Right ventricle myocardium superior (tissue), 1 donor: ENCODE data around the gene TTLL8. TPM values are rescaled to one million over a fixed set of nuclear protein-coding genes. Genes with fewer than 3 reads are reported as not detected.
A peak's percentile ranks its signal among the peaks of the same experiment; 100 is the strongest.
"Not testable (repeated sequence)": the region's sequence is repeated elsewhere in the genome, so short reads cannot be mapped to it uniquely, and the experiment has no call there.

Source experiments
- ATAC-seq: fragments of 200-7000 bp; cut with Tn5 transposase; one replicate; pipeline ENCODE4 v1.9.1; 2020; ENCODE audit warnings: mild to moderate bottlenecking; ENCODE audit not compliant: poor library complexity
- DNase-seq: peaks from one replicate; pipeline ENCODE4 v3.0.0-alpha.2; 2020
- intact Hi-C: fragments of 100-400 bp; cut with DNase I; formaldehyde crosslinking; loops from one replicate; pipeline ENCODE4 v1.11.2; 2022
- total RNA-seq: library from RNA; stranded (reverse); fragmentation: NEBNext Ultra II Directional; extraction: Animal tissue kit (Norgen Biotek cat#: 25700); gene quantifications from one replicate; pipeline ENCODE4 v1.2.1, GENCODE V29; 2021
- donor health status: DM: no; HTN: yes; CAD: no; lungs with severe emphysema.

The TTLL8 gene
- total RNA-seq, 1 donor from 2014 or later: not detected

DNA sequence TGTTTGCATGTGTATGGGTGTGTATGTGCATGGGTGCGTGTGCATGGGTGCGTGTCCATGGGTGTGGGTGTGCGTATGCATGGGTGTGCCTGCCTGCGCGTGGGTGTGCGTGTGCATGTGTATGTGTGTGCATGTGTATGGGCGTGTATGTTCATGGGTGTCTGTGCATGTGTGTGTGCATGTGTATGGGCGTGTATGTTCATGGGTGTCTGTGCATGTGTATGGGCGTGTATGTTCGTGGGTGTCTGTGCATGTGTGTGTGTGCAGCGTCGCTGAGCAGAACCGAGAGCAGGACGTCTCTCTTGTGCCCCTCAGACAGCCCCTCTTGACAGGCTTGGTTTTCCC lies 59.4 kb downstream of the TTLL8 start:
- ATAC-seq (no peak), DNase-seq (no peak)
- intact Hi-C loops: no loop called here

DNA sequence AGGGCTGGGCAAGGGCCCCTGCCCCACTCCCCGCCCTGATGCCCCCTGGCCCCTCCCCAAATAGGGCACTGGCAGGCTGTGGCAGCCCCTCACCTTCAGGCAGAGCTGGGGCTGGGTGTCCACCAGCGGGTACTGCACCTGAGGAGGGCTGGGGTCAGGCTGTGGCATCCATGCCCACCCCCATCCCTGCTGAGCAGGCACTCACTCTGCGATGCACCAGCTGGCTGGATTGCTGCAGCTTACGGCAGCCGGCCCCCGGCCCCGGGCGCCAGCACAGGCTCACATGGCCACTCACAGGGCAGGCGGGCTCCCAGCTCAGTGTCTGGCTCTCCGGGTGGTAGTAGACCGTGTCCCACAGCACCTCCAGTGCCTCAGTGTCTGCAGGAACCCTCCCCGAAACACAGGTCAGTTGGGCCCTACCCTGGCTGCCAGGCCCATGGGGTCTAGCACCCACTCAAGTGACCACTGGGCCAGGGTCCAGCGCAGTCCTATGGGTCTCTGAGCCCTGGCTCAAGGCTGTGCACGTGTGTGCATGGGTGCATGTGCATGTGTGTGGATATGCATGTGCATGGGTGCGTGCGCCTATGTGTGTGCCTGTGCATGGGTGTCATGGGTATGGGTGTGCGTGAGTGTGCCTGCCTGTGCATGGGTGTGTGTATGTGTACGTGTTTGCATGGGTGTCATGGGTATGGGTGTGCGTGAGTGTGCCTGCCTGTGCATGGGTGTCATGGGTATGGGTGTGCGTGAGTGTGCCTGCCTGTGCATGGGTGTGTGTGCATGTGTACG lies 60.0 kb downstream of the TTLL8 start:
- no peak for ATAC-seq
- peak; percentile 30 for DNase-seq
- intact Hi-C loops: no loop called here

GRCh38 chr22:49997251-49997599 lies 60.9 kb downstream of the TTLL8 start:
- DNase-seq (peak; percentile 37), ATAC-seq (no peak)
- intact Hi-C loops: no loop called here

- DNase-seq: peak; percentile 34
Observed at GRCh38 chr22:49996518-49997250, 61.4 kb downstream of the TTLL8 start.

DNA sequence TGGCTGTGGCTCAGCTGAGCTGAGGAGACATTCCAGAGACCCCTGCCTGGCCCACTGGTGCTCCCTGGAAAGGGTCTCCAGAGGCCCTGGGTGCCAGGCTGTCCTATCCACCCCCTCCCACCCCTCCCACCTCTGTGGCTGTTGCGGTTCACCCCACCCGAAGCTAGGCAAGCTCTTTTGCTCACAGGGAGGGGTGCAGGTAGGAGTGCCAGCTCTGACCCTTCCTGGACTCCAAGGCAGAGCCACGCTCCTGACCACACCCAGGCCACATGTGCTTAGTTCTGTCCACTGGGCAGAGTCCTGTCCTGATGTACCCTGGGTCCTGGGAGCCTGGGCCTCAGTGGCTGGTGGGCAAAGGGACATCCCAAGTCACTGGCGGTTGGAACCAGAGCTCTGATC lies 62.0 kb downstream of the TTLL8 start:
- ATAC-seq (no peak), DNase-seq (no peak)
- intact Hi-C loops: no loop called here

More at GRCh38 chr22:49996518-49997250, 61.4 kb downstream of the TTLL8 start:
- intact Hi-C loops: no loop called here
- ATAC-seq: no peak

GRCh38 chr22:49995361-49996118 lies 62.6 kb downstream of the TTLL8 start:
- intact Hi-C loops: no loop called here
- ATAC-seq (no peak), DNase-seq (no peak)

DNA sequence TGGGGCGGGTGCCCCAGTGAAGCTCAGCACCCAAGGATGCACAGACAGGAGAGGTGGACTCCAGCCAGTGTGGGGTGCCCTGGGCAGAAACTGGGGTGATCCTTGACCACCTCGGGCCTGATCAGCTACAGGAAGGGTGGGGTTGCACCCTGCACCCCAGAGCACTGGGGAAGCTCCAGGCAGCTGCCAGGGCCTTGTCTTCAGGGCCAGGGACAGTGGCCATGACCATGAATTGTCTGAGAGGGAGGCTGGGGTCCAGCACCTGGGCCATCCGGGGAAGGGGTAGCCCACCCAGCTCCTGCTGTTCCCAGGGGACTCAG lies 63.1 kb downstream of the TTLL8 start:
- no peak for ATAC-seq
- intact Hi-C loops: no loop called here
- DNase-seq: no peak

GRCh38 chr22:49994361-49995040 lies 63.6 kb downstream of the TTLL8 start:
- peak; percentile 40 for DNase-seq

GRCh38 chr22:49993649-49994360 lies 64.3 kb downstream of the TTLL8 start:
- DNase-seq (peak; percentile 33), ATAC-seq (no peak)
- intact Hi-C loops: no loop called here

More at GRCh38 chr22:49994361-49995040, 63.6 kb downstream of the TTLL8 start:
- intact Hi-C loops: no loop called here
- ATAC-seq: no peak

DNA sequence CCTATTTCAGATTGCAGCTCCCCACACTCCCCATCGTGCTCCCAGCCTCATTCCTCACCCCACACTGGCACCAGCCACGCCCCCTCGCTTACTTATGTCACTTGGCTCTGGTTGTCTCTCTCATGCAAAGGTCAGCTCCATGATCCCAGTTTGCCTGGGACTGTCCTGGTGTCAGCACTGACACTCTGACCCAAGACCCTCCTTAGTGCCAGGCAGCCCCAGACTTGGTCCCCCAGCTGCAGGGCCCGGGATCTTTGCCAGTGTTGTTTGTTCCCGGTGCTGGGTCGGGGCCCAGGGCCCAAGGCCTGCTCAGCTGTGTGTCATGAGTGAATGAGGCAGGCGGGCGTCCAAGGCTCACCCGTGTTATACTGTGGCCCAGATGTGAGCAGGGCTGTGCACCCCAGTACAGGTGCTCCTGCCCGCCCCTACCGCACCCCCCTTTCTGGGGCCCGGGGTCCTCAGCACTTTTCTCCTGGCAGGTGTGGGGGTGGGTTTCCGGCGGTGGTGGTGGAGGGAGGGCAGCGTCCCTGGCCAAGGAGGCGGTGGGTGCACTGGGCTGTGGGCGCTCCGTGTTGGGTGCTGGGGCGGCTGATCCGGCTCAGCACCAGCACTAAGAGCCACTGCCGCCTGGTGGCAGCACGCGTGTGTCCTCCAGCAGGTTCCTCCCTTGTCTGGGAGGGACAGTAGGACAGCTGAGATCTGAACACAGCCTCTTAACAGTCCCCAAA lies 65.0 kb downstream of the TTLL8 start:
- peak; percentile 84 for DNase-seq
- intact Hi-C loops: no loop called here
- ATAC-seq: peak; percentile 91

DNA sequence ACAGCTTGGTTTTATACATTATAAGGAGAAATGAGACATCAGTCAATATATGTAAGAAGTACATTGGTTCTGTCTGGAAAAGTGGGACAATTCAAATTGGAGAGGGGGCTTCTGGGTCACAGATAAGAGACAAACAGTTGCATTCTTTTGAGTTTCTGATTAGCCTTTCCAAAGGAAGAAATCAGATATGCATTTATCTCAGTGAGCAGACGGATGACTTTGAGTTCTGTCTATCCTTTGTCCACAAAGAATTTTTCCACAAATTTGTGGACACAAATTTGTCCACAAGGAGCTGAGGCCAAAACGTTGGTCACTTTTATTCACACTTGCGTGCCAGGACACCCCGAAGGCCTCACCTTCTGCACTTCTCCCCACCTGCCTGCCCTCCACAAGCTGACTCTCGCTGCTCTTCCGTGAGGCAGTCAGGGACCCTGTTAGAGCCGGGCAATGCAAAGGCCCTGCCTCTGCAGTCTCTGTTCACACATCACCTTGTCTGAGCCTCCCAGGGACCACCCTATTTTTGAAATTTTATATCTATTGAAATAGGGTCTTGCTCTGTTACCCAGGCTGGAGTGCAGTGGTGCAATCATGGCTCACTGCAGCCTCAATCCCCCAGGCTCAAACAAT lies 66.1 kb downstream of the TTLL8 start:
- intact Hi-C loops: no loop called here

DNA sequence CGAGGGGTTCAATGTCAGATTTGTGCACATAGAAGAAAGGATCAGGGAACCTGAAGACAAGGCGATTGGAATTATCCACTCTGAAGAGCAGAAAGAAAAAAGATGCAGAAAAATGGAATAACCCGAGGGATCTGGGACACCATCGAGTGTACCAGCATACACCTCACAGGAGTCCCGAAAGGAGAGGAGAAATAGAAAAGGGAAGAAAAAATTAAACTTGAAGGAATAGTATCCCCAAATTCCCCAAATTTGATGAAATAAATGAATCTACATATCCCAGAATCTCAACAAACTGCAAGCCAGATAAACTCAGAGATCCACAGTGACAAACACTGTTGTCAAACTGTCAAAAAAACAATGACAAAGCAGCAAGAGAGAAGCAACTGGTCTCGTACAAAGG lies 66.9 kb downstream of the TTLL8 start:
- ATAC-seq (no peak), DNase-seq (no peak)
- intact Hi-C loops: no loop called here

More for the DNA sequence above, 66.1 kb downstream of the TTLL8 start:
- DNase-seq (no peak), ATAC-seq (no peak)

DNA sequence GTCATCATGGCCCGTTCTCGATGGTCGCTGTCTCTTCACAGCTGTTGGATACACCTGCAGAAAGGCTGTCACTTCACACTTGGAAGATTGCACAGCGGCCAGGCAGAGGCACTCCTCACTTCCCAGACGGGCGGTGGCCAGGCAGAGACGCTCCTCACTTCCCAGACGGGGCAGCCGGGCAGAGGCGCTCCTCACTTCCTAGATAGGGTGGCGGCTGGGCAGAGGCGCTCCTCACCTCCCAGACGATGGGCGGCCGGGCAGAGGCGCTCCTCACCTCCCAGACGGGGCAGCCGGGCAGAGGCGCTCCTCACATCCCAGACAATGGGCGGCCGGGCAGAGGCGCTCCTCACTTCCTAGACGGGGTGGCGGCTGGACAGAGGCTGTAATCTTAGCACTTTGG lies 68.3 kb downstream of the TTLL8 start:
- ATAC-seq, intact Hi-C loops, DNase-seq: not testable (repeated sequence)

DNA sequence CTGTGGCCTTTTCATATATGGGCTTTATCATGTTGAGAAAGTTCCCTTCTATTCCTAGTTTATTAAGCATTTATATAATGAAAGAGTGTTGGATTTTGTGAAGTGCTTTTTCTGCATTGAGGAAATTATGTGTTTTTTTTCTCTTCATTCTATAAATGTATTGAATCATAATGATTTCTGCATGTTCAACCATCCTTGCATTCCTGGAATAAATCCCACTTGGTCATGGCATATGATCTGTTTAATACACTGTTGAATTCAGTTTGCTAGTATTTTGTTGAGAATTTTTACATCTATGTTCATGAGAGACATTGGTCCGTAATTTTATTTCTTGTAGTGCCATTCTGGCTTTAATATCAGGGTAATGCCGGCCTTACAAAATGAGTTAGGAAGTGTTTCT lies 71.8 kb downstream of the TTLL8 start:
- DNase-seq (no peak), ATAC-seq (no peak)
- intact Hi-C loops: no loop called here

DNA sequence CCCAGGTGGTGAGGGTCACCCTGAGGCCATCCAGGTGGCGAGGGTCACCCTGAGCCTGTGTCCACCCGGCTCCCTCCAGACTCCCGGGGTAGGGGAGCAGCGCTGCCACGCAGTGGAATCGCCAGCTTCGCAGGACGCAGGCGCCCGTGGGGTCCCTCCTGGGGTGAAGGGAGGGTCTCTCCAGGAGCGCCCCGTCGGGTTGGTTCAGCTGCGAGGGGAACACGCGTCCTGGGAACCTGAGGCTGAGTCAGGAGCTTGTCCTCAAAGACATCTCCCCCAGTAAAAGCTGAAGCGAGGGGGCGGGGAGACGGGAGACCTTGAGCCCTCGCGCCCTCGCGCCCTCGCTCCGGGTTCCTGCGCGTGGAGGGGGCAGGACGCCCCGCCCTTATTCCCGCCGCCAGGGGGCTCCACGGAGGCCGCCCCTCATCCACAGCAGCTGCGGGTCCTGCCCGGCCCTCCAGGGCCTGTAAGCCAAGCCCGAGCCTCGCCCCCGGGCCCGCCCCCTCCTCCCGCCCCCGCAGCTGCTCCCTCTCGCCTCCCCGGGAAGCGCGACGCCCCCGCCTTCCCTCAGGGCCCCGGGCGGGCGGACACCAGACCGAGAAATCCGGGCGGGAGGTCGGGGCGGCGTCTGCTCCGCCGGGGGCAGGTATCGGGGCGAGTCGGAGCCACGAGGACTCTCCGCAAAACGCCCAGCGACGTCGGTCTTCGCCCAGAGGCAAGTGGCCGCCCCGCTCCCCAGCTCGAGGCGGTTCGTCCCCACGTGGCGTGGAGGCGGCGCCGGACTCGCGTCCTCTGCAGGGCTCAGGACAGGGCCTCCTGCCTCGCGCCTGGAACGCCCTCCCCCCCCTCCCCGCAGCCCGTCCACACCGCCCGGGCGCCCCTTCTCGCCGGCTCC lies 74.7 kb downstream of the TTLL8 start:
- intact Hi-C loops: no loop called here
- peak; percentile 36 for ATAC-seq
- DNase-seq: peak; percentile 44

DNA sequence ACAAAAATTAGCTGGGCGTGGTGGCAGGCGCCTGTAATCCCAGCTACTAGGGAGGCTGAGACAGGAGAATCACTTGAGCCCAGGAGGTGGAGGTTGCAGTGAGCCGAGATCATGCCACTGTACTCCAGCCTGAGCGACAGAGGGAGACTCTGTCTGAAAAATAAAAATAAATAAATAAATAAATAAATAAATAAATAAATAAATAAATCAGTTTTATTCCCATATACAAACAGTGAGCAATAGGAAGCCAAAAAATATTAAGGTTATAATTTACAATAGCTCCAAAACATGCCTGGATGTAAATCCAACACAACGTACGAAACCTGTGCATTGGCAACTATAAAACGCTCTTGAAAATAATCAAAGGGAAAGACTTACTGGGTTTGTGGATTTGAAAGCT lies 76.3 kb downstream of the TTLL8 start:
- ATAC-seq, DNase-seq, intact Hi-C loops: not testable (repeated sequence)
